H1 (cell line): ENCODE measurements around the gene LCMT1. TPM values are rescaled to one million over a fixed set of nuclear protein-coding genes. Genes with fewer than 3 reads are reported as not detected.
"Not testable (repeated sequence)": the region's sequence is repeated elsewhere in the genome, so short reads cannot be mapped to it uniquely, and the experiment has no call there.

Experiments
- CTCF ChIA-PET: fragments of 300-600 bp; sonication (Branson Sonifier 250); formaldehyde crosslinking; loops from one replicate; lab custom pipeline; 2021; ENCODE audit not compliant: partially characterized antibody; lab: Charles Lee
- POLR2A ChIA-PET: fragments of 300-600 bp; sonication (Branson Sonifier 250); formaldehyde crosslinking; loops from one replicate; lab custom pipeline; 2021; ENCODE audit warnings: inconsistent platforms; ENCODE audit not compliant: partially characterized antibody; lab: Charles Lee
- DNase-seq, 2 experiments: peaks; one replicate each; pipeline versions ENCODE4 v3.0.0 to v3.0.0-alpha.2; 2010 to 2022; ENCODE audit warnings: low spot score in 2 of 2, low read depth in 1 of 2, mixed read lengths in 1 of 2
- FAIRE-seq: peaks from 2 replicates; lab custom pipeline; 2011; peaks lifted over from hg19 to GRCh38; lab: Jason Lieb, UNC
- H2AFZ ChIP-seq: 2 replicates; pipeline ENCODE4 v1.8.1; 2012; ENCODE audit warnings: low read length, inconsistent platforms
- H2AK5ac ChIP-seq: 2 replicates; pipeline ENCODE4 v1.6.1; 2013; ENCODE audit warnings: low read depth, low read length
- H2BK120ac ChIP-seq: replicated peaks from 2 replicates; pipeline ENCODE3; 2013; ENCODE audit warnings: low read depth, low read length, inconsistent platforms
- H2BK12ac ChIP-seq: 2 replicates; pipeline ENCODE4 v1.6.1; 2013; ENCODE audit warnings: low read depth, low read length
- H2BK15ac ChIP-seq: 2 replicates; pipeline ENCODE4 v1.6.1; 2013; ENCODE audit warnings: low read length
- H2BK20ac ChIP-seq: 2 replicates; pipeline ENCODE4 v1.6.1; 2013; ENCODE audit warnings: low read length
- H2BK5ac ChIP-seq: 2 replicates; pipeline ENCODE4 v1.6.1; 2013; ENCODE audit warnings: low read depth, low read length
- H3K14ac ChIP-seq: 2 replicates; pipeline ENCODE4 v1.6.1; 2013; ENCODE audit warnings: inconsistent platforms; ENCODE audit not compliant: insufficient read length
- H3K18ac ChIP-seq: 2 replicates; pipeline ENCODE4 v1.6.1; 2013; ENCODE audit warnings: low read length; ENCODE audit errors: extremely low read depth
- H3K23ac ChIP-seq: 2 replicates; pipeline ENCODE4 v1.6.1; 2013; ENCODE audit warnings: inconsistent platforms; ENCODE audit not compliant: insufficient read length
- H3K23me2 ChIP-seq: 2 replicates; pipeline ENCODE4 v1.6.1; 2013; ENCODE audit warnings: low read depth, low read length
- H3K27ac ChIP-seq: 2 replicates; pipeline ENCODE4 v1.6.1; 2011; ENCODE audit warnings: low read depth, low read length, inconsistent platforms
- H3K27me3 ChIP-seq, 4 experiments: replicated peaks in 1 of 4; 1 replicate in 1 of 4; 2 replicates in 3 of 4; pipeline versions ENCODE4 v1.6.1 to v1.8.1; 2011 to 2013; ENCODE audit warnings: low read length in 3 of 4, mild to moderate bottlenecking in 3 of 4, inconsistent platforms in 2 of 4, mixed read lengths in 2 of 4, moderate library complexity in 1 of 4; ENCODE audit not compliant: control insufficient read depth in 3 of 4, insufficient read depth in 3 of 4; ENCODE audit errors: extremely low read depth in 1 of 4
- H3K36me3 ChIP-seq, 4 experiments: 2 replicates each; pipeline versions ENCODE4 v1.6.1 to v1.8.1; 2011 to 2013; ENCODE audit warnings: mild to moderate bottlenecking in 4 of 4, low read length in 3 of 4, moderate library complexity in 2 of 4, control low read depth in 1 of 4, inconsistent platforms in 1 of 4; ENCODE audit not compliant: insufficient read depth in 4 of 4, control insufficient read depth in 2 of 4
- H3K4ac ChIP-seq: replicated peaks from 2 replicates; pipeline ENCODE3; 2013; ENCODE audit warnings: low read length, low read depth, mixed read lengths, inconsistent platforms; ENCODE audit not compliant: insufficient read length
- H3K4me1 ChIP-seq, 4 experiments: replicated peaks in 1 of 4; 1 replicate in 1 of 4; 2 replicates in 3 of 4; pipeline versions ENCODE4 v1.6.1 to v1.8.1; 2011 to 2013; ENCODE audit warnings: low read length in 3 of 4, inconsistent platforms in 2 of 4, mixed read lengths in 1 of 4; ENCODE audit not compliant: insufficient read depth in 4 of 4, control insufficient read depth in 3 of 4
- H3K4me2 ChIP-seq, 2 experiments: 2 replicates each; pipeline versions ENCODE4 v1.6.1 to v1.8.1; 2011 to 2013; ENCODE audit warnings: low read depth in 2 of 2, low read length in 2 of 2, control low read depth in 1 of 2, inconsistent platforms in 1 of 2, mild to moderate bottlenecking in 1 of 2; ENCODE audit not compliant: insufficient read depth in 1 of 2
- H3K4me3 ChIP-seq, 4 experiments: fragments of 200-600, 300-600 bp in 1 of 4; sonication (generic), shearing (Covaris generic), sonication (Bioruptor Twin) in 1 of 4; 2 replicates each; pipeline versions ENCODE4 v1.5.1 to v1.8.1; 2011 to 2016; ENCODE audit warnings: low read length in 4 of 4, low read depth in 3 of 4, control low read depth in 2 of 4, inconsistent platforms in 2 of 4, mild to moderate bottlenecking in 2 of 4, mixed read lengths in 1 of 4, moderate library complexity in 1 of 4; ENCODE audit not compliant: insufficient read depth in 2 of 4; ENCODE audit errors: extremely low read depth in 1 of 4
- H3K56ac ChIP-seq: replicated peaks from 2 replicates; pipeline ENCODE3; 2013; ENCODE audit warnings: low read depth, mild to moderate bottlenecking, mixed read lengths, low read length, inconsistent platforms; ENCODE audit not compliant: insufficient read length
- H3K79me1 ChIP-seq: 2 replicates; pipeline ENCODE4 v1.6.1; 2013; ENCODE audit warnings: low read depth, low read length, control low read depth
- H3K79me2 ChIP-seq, 2 experiments: 2 replicates each; pipeline versions ENCODE4 v1.6.1 to v1.8.1; 2012 to 2013; ENCODE audit warnings: low read length in 2 of 2, mild to moderate bottlenecking in 2 of 2, inconsistent platforms in 1 of 2; ENCODE audit not compliant: insufficient read depth in 2 of 2, control insufficient read depth in 1 of 2
- H3K9ac ChIP-seq, 4 experiments: replicated peaks in 1 of 4; 1 replicate in 1 of 4; 2 replicates in 3 of 4; pipeline versions ENCODE4 v1.6.1 to v1.8.1; 2011 to 2013; ENCODE audit warnings: low read depth in 3 of 4, low read length in 3 of 4, control low read depth in 2 of 4, mild to moderate bottlenecking in 2 of 4, moderate library complexity in 2 of 4, inconsistent platforms in 1 of 4; ENCODE audit errors: extremely low read depth in 1 of 4
- H3K9me3 ChIP-seq, 2 experiments: 2 replicates each; pipeline versions ENCODE4 v1.6.1 to v1.8.1; 2012 to 2013; ENCODE audit warnings: mild to moderate bottlenecking in 2 of 2, moderate library complexity in 2 of 2, control low read depth in 1 of 2, inconsistent platforms in 1 of 2, low read depth in 1 of 2, low read length in 1 of 2, mixed read lengths in 1 of 2; ENCODE audit not compliant: insufficient read depth in 2 of 2
- H4K20me1 ChIP-seq, 2 experiments: replicated peaks in 1 of 2; 2 replicates each; pipeline versions ENCODE3 to v1.8.1; 2011 to 2013; ENCODE audit warnings: inconsistent platforms in 2 of 2, low read length in 2 of 2, mild to moderate bottlenecking in 1 of 2; ENCODE audit not compliant: insufficient read depth in 2 of 2, control insufficient read depth in 1 of 2
- H4K5ac ChIP-seq: 2 replicates; pipeline ENCODE4 v1.6.1; 2013; ENCODE audit warnings: low read length, low read depth, mixed read lengths, inconsistent platforms; ENCODE audit not compliant: insufficient read length
- H4K8ac ChIP-seq: 2 replicates; pipeline ENCODE4 v1.8.0; 2013; ENCODE audit warnings: mild to moderate bottlenecking, moderate library complexity, low read length, inconsistent platforms; ENCODE audit not compliant: insufficient read depth; ENCODE audit errors: extremely low read depth
- H4K91ac ChIP-seq: replicated peaks from 2 replicates; pipeline ENCODE3; 2013; ENCODE audit warnings: low read length, mixed read lengths, inconsistent platforms; ENCODE audit not compliant: insufficient read length
- CEBPB ChIP-seq: IDR thresholded peaks from 2 replicates; pipeline ENCODE4 v1.6.1; 2012; ENCODE audit warnings: low read depth, low read length
- WGBS, 2 experiments: shearing (Covaris generic) in 1 of 2; methylation state at CpG; one replicate each; pipeline versions ENCODE4 v1.1.6 to v1.1.7; 2013 to 2015; ENCODE audit warnings: low lambda C conversion rate in 2 of 2, mixed read lengths in 2 of 2, inconsistent platforms in 1 of 2, low coverage in 1 of 2, missing lambda C conversion rate in 1 of 2; ENCODE audit not compliant: insufficient replicate concordance in 2 of 2, insufficient coverage in 1 of 2, insufficient read length in 1 of 2; ENCODE audit errors: extremely low coverage in 1 of 2, missing lambda C conversion rate in 1 of 2; 5-methylcytosine and 5-hydroxymethylcytosine counted together
- polyA plus RNA-seq, 7 experiments: library from polyadenylated mRNA; depleted of rRNA in 3 of 7; stranded (reverse) in 5 of 7; unstranded in 2 of 7; fragments of >200 nt in 5 of 7; fragments of 200-250 nt in 2 of 7; gene quantifications; 1 replicate in 5 of 7; 2 replicates in 1 of 7; 4 replicates in 1 of 7; pipeline versions ENCODE4 v1.2.1 to v1.2.3, GENCODE V29; 2011 to 2013; ENCODE audit warnings: missing spikeins in 2 of 7, mixed read lengths in 2 of 7
- total RNA-seq: library from RNA; stranded (reverse); fragmentation: NEBNext Ultra II Directional; extraction: Animal tissue kit (Norgen Biotek cat#: 25700); gene quantifications from 2 replicates; pipeline ENCODE4 v1.2.1, GENCODE V29; 2021

Gene LCMT1
- total and polyA plus RNA-seq, 2 of the 8 experiments (the other 6 are each of a cell fraction or from before 2014, with no cell fraction given) = 61.0 to 80.8 TPM

DNA sequence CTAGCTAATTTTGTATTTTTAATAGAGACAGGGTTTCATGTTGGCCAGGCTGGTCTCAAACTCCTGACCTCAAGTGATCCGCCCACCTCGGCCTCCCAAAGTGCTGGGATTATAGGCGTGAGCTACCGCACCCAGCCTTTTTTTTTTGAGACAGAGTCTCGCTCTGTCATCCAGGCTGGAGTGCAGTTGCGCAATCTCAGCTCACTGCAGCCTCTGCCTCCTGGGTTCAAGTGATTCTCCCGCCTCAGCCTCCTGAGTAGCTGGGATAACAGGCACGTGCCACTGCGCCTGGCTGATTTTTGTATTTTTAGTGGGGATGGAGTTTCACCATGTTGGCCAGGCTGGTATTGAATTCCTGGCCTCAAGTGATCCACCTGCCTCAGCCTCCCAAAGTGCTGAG is 56.4 kb downstream of the LCMT1 start:
- H3K36me3 ChIP-seq = peaks cover 7 to 68% (median 40%) of the 10 kb centered on the region in 4 experiments
- H3K18ac ChIP-seq = not testable (repeated sequence)

More for the DNA sequence above, 56.4 kb downstream of the LCMT1 start:
- H2BK15ac ChIP-seq, H3K79me1 ChIP-seq, H3K14ac ChIP-seq, H2BK5ac ChIP-seq, H2BK12ac ChIP-seq, H3K4me2 ChIP-seq, H2AK5ac ChIP-seq, FAIRE-seq, H3K9me3 ChIP-seq, H3K23ac ChIP-seq, H3K4ac ChIP-seq, H4K5ac ChIP-seq, H3K4me1 ChIP-seq, H3K79me2 ChIP-seq, H3K56ac ChIP-seq, H3K23me2 ChIP-seq, H2AFZ ChIP-seq, H3K9ac ChIP-seq, H4K8ac ChIP-seq, H3K27ac ChIP-seq, POLR2A ChIA-PET, H3K27me3 ChIP-seq, H4K20me1 ChIP-seq, H4K91ac ChIP-seq, H2BK120ac ChIP-seq, H3K4me3 ChIP-seq, CTCF ChIA-PET, H2BK20ac ChIP-seq, DNase-seq: not testable (repeated sequence)
- peak; percentile 76 for TF ChIP-seq CEBPB
- WGBS, 2 experiments = 96% methylated on average over 7 of the region's 9 CpGs; no CpG with 5 or more reads in 1 of the 2 experiments
